Testis (tissue), 3 donors: Measurements from ENCODE around the gene IL6ST. TPM values are rescaled to one million over a fixed set of nuclear protein-coding genes. Genes with fewer than 3 reads are reported as not detected.

Source experiments
- DNase-seq: peaks from one replicate; pipeline ENCODE4 v3.0.0-alpha.2; 2019
- H3K27ac ChIP-seq, 2 donors: fragments of 200-600 bp; sonication (generic); one replicate each; pipeline ENCODE4 v1.5.1; 2019
- H3K27me3 ChIP-seq: fragments of 200-600 bp; sonication (generic); one replicate; pipeline ENCODE4 v1.5.1; 2019
- H3K36me3 ChIP-seq: fragments of 200-600 bp; sonication (generic); one replicate; pipeline ENCODE4 v1.5.1; 2017; ENCODE audit warnings: low read depth; ENCODE audit errors: missing control alignments
- H3K4me1 ChIP-seq: fragments of 200-600 bp; sonication (generic); one replicate; pipeline ENCODE4 v1.5.1; 2019
- H3K4me3 ChIP-seq, 2 donors: fragments of 200-600 bp; sonication (generic); one replicate each; pipeline ENCODE4 v1.5.1; 2017 to 2019
- H3K9me3 ChIP-seq: fragments of 200-600 bp; sonication (generic); one replicate; pipeline ENCODE4 v1.5.1; 2017
- CTCF ChIP-seq, 3 experiments: fragments of 450-650 bp in 2 of 3; fragments of 200-600 bp in 1 of 3; sonication (generic) in 1 of 3; IDR thresholded peaks; one replicate each; pipeline ENCODE4 v1.5.1; 2016 to 2019; ENCODE audit warnings: antibody characterized with exemption in 3 of 3, mild to moderate bottlenecking in 2 of 3, moderate library complexity in 1 of 3
- POLR2A ChIP-seq: fragments of 450-650 bp; IDR thresholded peaks from one replicate; pipeline ENCODE4 v1.6.1; 2017; ENCODE audit warnings: antibody characterized with exemption, mild to moderate bottlenecking, moderate library complexity
- WGBS, 2 donors: methylation state at CpG; one replicate each; pipeline ENCODE4 v1.1.5; 2018; 5-methylcytosine and 5-hydroxymethylcytosine counted together
- intact Hi-C: fragments of 100-400 bp; cut with DNase I; formaldehyde crosslinking; loops from one replicate; pipeline ENCODE4 v1.15.1; 2023; ENCODE audit warnings: low total_unique reads
- polyA plus RNA-seq: library from polyadenylated mRNA; stranded (reverse); fragments of 350-450 nt; fragmentation: Illumina TruSeq; extraction: RNeasy Lipid Tissue Mini Kit (QIAGEN cat#74804); gene quantifications from one replicate; pipeline ENCODE4 v1.2.3, GENCODE V29; 2014; ENCODE audit warnings: low read depth, low replicate concordance; ENCODE audit not compliant: insufficient read depth
- total RNA-seq, 2 donors: library from RNA; depleted of rRNA; stranded (reverse); fragments of >200 nt; gene quantifications; one replicate each; pipeline ENCODE4 v1.2.3, GENCODE V29; 2016

The IL6ST gene
- total and polyA plus RNA-seq, 3 donors from 2014 or later: 63.0 to 98.2 (median 83.1) TPM

DNA sequence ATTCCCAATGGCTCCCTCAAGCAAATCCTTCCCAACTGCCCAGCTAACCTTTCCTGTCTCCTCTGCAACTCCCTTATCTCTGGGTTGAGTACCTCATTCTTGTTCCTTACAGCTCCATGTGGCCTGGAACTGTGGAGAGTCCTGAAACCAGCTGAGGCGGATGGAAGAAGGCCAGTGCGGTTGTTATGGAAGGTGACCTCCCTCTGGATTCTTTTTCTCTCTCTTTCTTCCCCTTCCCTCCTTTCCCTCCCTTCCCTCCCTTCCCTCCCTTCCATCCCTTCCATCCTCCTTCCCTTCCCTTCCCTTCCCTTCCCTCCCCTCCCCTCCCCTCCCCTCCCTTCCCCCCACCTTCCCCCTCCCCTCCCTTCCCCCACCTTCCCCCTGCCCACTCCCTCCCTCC, 98.5 kb downstream of the IL6ST start:
- TF ChIP-seq CTCF (IDR thresholded peaks at IDR 0.05): no peak
- TF ChIP-seq POLR2A: no peak
- no peak for DNase-seq
- H3K36me3 ChIP-seq: no peaks in the 10 kb centered on the region

GRCh38 chr5:55895346-55895745, 99.4 kb downstream of the IL6ST start:
- Histone ChIP-seq H3K4me3 (no peak overlapping the region), H3K36me3 (no peaks in the 10 kb centered on the region), H3K4me1 (no peaks in the 10 kb centered on the region), H3K9me3 (no peaks in the 10 kb centered on the region), H3K27me3 (no peaks in the 10 kb centered on the region), H3K27ac (no peak overlapping the region)
- DNase-seq: no peak
- intact Hi-C loops: no loop called here
- TF ChIP-seq POLR2A: no peak
- no peak for TF ChIP-seq CTCF (IDR thresholded peaks at IDR 0.05)
- 87 to 91% methylated on average over 3 of the region's 3 CpGs for WGBS, 2 donors

More for the DNA sequence above, 98.5 kb downstream of the IL6ST start:
- no peaks in the 10 kb centered on the region for H3K4me1 ChIP-seq
- H3K27ac ChIP-seq: no peak overlapping the region
- H3K4me3 ChIP-seq: no peak overlapping the region
- intact Hi-C loops: no loop called here
- H3K9me3 ChIP-seq: no peaks in the 10 kb centered on the region
- no peaks in the 10 kb centered on the region for H3K27me3 ChIP-seq
- WGBS, 2 donors: 86 to 98% methylated on average over 2 of the region's 2 CpGs

DNA sequence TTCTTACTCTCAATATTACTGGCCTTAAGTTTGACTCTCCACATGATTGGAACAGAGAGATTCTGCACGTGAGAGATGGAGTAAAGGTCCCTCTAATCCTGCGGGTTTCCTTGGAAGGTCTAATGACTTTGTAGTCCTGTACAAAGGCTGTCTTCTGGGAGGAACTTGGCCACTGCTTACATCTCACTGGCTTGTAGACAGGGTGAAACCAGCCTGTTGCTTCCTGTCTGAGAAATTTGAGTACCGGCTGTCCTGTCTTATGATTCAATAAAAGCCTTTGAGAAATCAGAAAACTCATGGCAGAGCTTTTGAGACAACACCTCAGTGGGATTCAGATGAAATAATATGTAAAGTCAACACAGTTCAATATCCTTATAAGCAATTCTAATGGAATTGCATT, 100.6 kb downstream of the IL6ST start:
- intact Hi-C loops: no loop called here
- Histone ChIP-seq H3K27me3 (no peaks in the 10 kb centered on the region), H3K27ac (no peak overlapping the region), H3K9me3 (no peaks in the 10 kb centered on the region), H3K4me1 (no peaks in the 10 kb centered on the region), H3K36me3 (no peaks in the 10 kb centered on the region), H3K4me3 (no peak overlapping the region)
- TF ChIP-seq CTCF (IDR thresholded peaks at IDR 0.05) (no peak), POLR2A (no peak)
- no peak for DNase-seq
- 59 to 83% methylated on average over 3 of the region's 3 CpGs for WGBS, 2 donors

GRCh38 chr5:55892479-55892878, 102.3 kb downstream of the IL6ST start:
- H3K27me3 ChIP-seq: no peaks in the 10 kb centered on the region
- 55 to 68% methylated on average over 2 of the region's 2 CpGs for WGBS, 2 donors
- no peak overlapping the region for H3K4me3 ChIP-seq
- TF ChIP-seq CTCF (IDR thresholded peaks at IDR 0.05) (no peak), POLR2A (no peak)
- H3K9me3 ChIP-seq: no peaks in the 10 kb centered on the region
- no peak for DNase-seq
- H3K36me3 ChIP-seq: no peaks in the 10 kb centered on the region
- intact Hi-C loops: no loop called here
- no peaks in the 10 kb centered on the region for H3K4me1 ChIP-seq
- no peak overlapping the region for H3K27ac ChIP-seq

DNA sequence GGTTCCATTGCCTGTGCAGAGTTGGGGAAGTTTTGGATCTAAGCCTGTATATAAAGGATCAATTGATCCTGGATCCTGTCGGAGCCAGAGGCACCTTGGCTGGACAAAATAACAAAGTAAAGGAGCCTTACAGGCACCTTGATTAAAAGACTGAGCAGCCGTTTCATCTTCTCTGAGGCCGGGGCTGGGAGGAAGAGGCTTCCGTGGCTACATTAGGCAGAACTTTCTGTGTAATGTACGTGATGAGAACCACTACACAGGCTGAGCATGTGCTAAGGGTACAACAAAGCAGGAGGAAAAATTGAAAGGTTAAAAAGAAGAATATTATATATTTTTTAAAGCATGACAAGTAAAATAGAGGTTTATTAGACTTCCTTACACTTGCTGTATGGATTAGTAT, 106.6 kb downstream of the IL6ST start:
- DNase-seq: no peak
- no peak for TF ChIP-seq POLR2A
- TF ChIP-seq CTCF (IDR thresholded peaks at IDR 0.05): no peak
- H3K36me3 ChIP-seq: no peaks in the 10 kb centered on the region
- intact Hi-C loops: no loop called here
- H3K4me3 ChIP-seq: no peak overlapping the region
- H3K4me1 ChIP-seq: no peaks in the 10 kb centered on the region
- WGBS, 2 donors: 92 to 93% methylated on average over 5 of the region's 5 CpGs
- no peak overlapping the region for H3K27ac ChIP-seq
- H3K9me3 ChIP-seq: no peaks in the 10 kb centered on the region
- H3K27me3 ChIP-seq: no peaks in the 10 kb centered on the region
